Lung (tissue), 12 donors: Measurements from ENCODE around the gene LTBR. TPM values are rescaled to one million over a fixed set of nuclear protein-coding genes. Genes with fewer than 3 reads are reported as not detected.

Experiments used
- ATAC-seq: fragments of 200-7000 bp; cut with Tn5 transposase; one replicate; pipeline ENCODE4 v1.9.1; 2020; ENCODE audit warnings: moderate number of reproducible peaks; ENCODE audit not compliant: insufficient read depth, low FRiP score
- DNase-seq, 3 donors: peaks; one replicate each; pipeline ENCODE4 v3.0.0-alpha.2; 2013 to 2017
- H3K27ac ChIP-seq, 2 donors: one replicate each; pipeline ENCODE4 v1.5.1; 2013; ENCODE audit warnings: mild to moderate bottlenecking in 2 of 2, moderate library complexity in 2 of 2, control low read depth in 1 of 2, inconsistent platforms in 1 of 2, low read depth in 1 of 2, low read length in 1 of 2
- H3K27me3 ChIP-seq, 3 donors: one replicate each; pipeline ENCODE4 v1.5.1; 2013; ENCODE audit warnings: low read length in 2 of 3; ENCODE audit not compliant: control insufficient read depth in 3 of 3, insufficient read depth in 3 of 3
- H3K36me3 ChIP-seq, 4 donors: one replicate each; pipeline ENCODE4 v1.5.1; 2013; ENCODE audit warnings: low read length in 4 of 4, mild to moderate bottlenecking in 1 of 4, moderate library complexity in 1 of 4; ENCODE audit not compliant: control insufficient read depth in 4 of 4, insufficient read depth in 4 of 4
- H3K4me1 ChIP-seq, 5 donors: one replicate each; pipeline ENCODE4 v1.5.1; 2013; ENCODE audit warnings: low read length in 5 of 5, mild to moderate bottlenecking in 2 of 5, moderate library complexity in 1 of 5; ENCODE audit not compliant: control insufficient read depth in 5 of 5, insufficient read depth in 5 of 5
- H3K4me3 ChIP-seq: one replicate; pipeline ENCODE4 v1.5.1; 2013; ENCODE audit warnings: mild to moderate bottlenecking, control low read depth, moderate library complexity
- H3K9ac ChIP-seq, 2 donors: one replicate each; pipeline ENCODE4 v1.5.1; 2013; ENCODE audit warnings: low read length in 2 of 2, control low read depth in 1 of 2; ENCODE audit not compliant: insufficient read depth in 1 of 2
- H3K9me3 ChIP-seq, 4 donors: one replicate each; pipeline ENCODE4 v1.5.1; 2013; ENCODE audit warnings: low read length in 3 of 4, mild to moderate bottlenecking in 1 of 4, moderate library complexity in 1 of 4; ENCODE audit not compliant: control insufficient read depth in 4 of 4, insufficient read depth in 3 of 4
- WGBS, 2 donors: extraction: QIAGEN DNeasy Blood & Tissue Kit; methylation state at CpG; one replicate each; pipeline ENCODE4 v1.1.7; 2013; 5-methylcytosine and 5-hydroxymethylcytosine counted together
- polyA plus RNA-seq, 2 donors: library from polyadenylated mRNA; stranded (reverse); fragments of 200-250 nt; gene quantifications; one replicate each; pipeline ENCODE4 v1.2.1, GENCODE V29; 2013
- total RNA-seq, 2 donors: library from RNA; depleted of rRNA in 1 of 2; stranded (reverse); fragments of >200 nt in 1 of 2; gene quantifications; one replicate each; pipeline ENCODE4 v1.2.1, GENCODE V29; 2014 to 2021
- TF ChIP-seq, protein P1 (sequence below): IDR thresholded peaks from 2 replicates; pipeline ENCODE4 v1.5.1; 2012; ENCODE audit warnings: mild to moderate bottlenecking; ENCODE audit errors: control extremely low read depth, extremely low read depth
- donor health status: control.
- donor health status: control.
- donor health status: Bipolar disorder and iron deficiency.
- donor health status: healthy.
- donor health status: DM: yes; HTN: yes; CAD: no.

LTBR gene
- total and polyA plus RNA-seq, 4 donors, result 52.6 to 134 (median 122) TPM

DNA sequence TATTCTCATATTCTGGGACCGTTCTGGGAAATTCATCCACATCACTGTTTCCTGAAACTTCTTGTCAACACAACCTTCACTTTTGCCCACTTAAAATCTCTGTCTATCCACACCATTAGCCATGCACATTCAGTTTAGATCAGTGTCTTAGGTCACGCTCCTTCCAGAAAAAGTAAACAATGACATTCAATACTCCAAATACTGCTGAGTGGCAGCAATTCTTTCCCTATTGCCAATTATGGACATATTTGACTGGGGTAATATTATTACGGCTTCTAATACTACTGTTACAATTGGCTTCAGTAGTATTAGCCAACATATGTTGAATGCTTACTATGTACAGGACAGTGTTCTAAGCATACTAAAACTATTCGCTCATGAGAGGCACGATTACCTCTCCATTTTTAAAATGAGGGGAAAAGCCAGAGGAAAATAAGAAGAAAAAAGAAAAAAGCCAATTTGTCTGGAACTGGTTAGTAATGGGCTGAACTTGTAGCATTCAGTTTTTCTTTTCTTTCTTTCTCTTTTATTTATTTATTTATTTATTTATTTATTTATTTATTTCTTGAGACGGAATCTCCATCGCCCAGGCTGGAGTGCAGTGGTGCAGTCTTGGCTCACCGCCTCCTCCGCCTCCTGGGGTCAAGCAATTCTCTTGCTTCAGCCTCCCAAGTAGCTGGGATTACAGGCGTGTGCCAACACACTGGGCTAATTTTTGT, 23.4 kb downstream of the LTBR start:
- DNase-seq (no peak), ATAC-seq (no peak)
- H3K9me3 ChIP-seq, result no peaks in the 10 kb centered on the region
- TF ChIP-seq, protein P1, sequence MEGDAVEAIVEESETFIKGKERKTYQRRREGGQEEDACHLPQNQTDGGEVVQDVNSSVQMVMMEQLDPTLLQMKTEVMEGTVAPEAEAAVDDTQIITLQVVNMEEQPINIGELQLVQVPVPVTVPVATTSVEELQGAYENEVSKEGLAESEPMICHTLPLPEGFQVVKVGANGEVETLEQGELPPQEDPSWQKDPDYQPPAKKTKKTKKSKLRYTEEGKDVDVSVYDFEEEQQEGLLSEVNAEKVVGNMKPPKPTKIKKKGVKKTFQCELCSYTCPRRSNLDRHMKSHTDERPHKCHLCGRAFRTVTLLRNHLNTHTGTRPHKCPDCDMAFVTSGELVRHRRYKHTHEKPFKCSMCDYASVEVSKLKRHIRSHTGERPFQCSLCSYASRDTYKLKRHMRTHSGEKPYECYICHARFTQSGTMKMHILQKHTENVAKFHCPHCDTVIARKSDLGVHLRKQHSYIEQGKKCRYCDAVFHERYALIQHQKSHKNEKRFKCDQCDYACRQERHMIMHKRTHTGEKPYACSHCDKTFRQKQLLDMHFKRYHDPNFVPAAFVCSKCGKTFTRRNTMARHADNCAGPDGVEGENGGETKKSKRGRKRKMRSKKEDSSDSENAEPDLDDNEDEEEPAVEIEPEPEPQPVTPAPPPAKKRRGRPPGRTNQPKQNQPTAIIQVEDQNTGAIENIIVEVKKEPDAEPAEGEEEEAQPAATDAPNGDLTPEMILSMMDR, result no peak
- H3K27ac ChIP-seq, result no peak overlapping the region
- 92 to 95% methylated on average over 10 of the region's 10 CpGs for WGBS, 2 donors
- no peak overlapping the region for H3K4me3 ChIP-seq
- H3K36me3 ChIP-seq, result no peaks in the 10 kb centered on the region
- no peak overlapping the region for H3K9ac ChIP-seq
- no peaks in the 10 kb centered on the region for H3K27me3 ChIP-seq
- no peaks in the 10 kb centered on the region for H3K4me1 ChIP-seq

DNA sequence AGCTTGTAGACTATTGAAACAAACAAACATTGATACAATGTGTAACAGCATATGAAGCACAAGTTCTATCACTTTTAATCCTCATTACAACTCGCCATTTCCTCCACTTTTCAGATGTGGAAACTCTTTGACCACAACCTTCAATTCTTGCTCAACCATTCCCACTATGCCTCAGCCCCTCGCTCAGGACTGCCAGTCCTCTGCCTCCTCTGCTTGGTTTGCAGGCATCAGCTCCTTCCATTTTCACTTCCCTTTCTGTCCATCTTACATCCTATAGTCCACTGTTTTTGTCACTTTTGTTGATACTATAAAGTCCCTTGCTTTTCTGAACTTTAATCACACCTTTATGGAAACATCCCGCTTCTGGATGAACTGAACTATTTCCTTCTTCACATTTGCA, 32.6 kb downstream of the LTBR start:
- Histone ChIP-seq H3K4me3 (no peak overlapping the region), H3K4me1 (no peaks in the 10 kb centered on the region), H3K9me3 (no peaks in the 10 kb centered on the region), H3K27ac (peak overlapping the region in 1 of 2 donors; percentile 16), H3K27me3 (no peaks in the 10 kb centered on the region), H3K36me3 (no peaks in the 10 kb centered on the region), H3K9ac (no peak overlapping the region)
- ATAC-seq (no peak), DNase-seq (no peak)
- TF ChIP-seq, protein P1, result no peak
- 45 to 68% methylated on average over 3 of the region's 3 CpGs for WGBS, 2 donors

DNA sequence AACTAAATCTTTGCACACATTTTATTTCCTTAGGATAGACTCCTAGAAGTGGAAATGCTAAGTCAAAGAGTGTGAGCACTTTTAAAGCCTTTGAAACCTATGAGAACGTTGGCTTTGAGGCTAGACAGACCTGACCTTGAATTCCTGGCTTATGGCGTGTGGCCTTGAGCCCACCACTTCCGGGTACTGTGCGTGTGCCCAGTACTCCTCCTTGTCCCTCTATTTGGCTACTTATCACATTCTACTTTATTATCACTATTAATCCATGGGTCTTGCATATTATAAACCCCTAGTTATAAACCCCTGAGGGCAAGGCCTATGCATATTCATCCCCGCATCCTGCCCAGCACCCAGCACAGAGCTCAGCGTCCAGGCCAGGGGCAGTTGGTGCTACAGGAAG, 34.8 kb downstream of the LTBR start:
- Histone ChIP-seq H3K4me1 (peaks cover 0 to 2% (median 0%) of the 10 kb centered on the region in 5 donors), H3K27ac (no peak overlapping the region), H3K4me3 (no peak overlapping the region), H3K9ac (no peak overlapping the region), H3K36me3 (no peaks in the 10 kb centered on the region), H3K27me3 (no peaks in the 10 kb centered on the region), H3K9me3 (no peaks in the 10 kb centered on the region)
- TF ChIP-seq, protein P1, result no peak
- ATAC-seq, result no peak
- DNase-seq, result no peak
- WGBS, 2 donors, result 79 to 96% methylated on average over 6 of the region's 6 CpGs

DNA sequence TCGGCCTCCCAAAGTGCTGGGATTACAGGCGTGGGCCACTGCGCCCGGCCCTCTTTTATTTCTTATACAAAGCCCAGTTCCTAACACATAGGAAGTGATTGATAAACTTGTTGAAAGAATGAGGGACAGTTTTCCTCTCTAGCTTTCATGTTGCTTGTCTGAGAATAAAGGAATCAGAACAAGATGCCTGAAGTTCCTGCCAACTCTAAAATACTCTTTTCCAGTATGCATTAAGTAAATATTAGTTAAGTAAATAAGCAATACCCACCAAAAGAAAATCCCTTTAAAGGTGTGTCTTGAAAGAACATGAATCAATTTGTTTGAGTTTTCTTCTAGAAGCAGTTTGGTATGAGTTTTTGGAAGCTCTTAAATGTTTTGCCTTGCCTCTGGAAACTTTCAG, 36.4 kb downstream of the LTBR start:
- no peaks in the 10 kb centered on the region for H3K36me3 ChIP-seq
- WGBS, 2 donors, result 36 to 72% methylated on average over 4 of the region's 4 CpGs
- no peaks in the 10 kb centered on the region for H3K27me3 ChIP-seq
- DNase-seq, result peak in 1 of 3 donors; percentile 12
- TF ChIP-seq, protein P1, result no peak
- no peak overlapping the region for H3K4me3 ChIP-seq
- H3K9me3 ChIP-seq, result no peaks in the 10 kb centered on the region
- no peak overlapping the region for H3K9ac ChIP-seq
- H3K4me1 ChIP-seq, result peaks cover 0 to 3% (median 0%) of the 10 kb centered on the region in 5 donors
- ATAC-seq, result no peak
- no peak overlapping the region for H3K27ac ChIP-seq
